ENCODE measurements around the gene CCR7. TPM values are rescaled to one million over a fixed set of nuclear protein-coding genes. Genes with fewer than 3 reads are reported as not detected.

Gene CCR7
- total RNA-seq, 4 donors from 2014 or later, result 0.37 to 1.9 TPM; not detected in 2

- DNase-seq (ENCODE audit: low spot score), result no peak
- no peak for ATAC-seq (ENCODE audit: low FRiP score)
- TF ChIP-seq CTCF (IDR thresholded peaks at IDR 0.05), result no peak
Measured at GRCh38 chr17:40540448-40540847, 24.8 kb downstream of the CCR7 start.

- TF ChIP-seq CTCF (IDR thresholded peaks at IDR 0.05), result no peak
- no peak for DNase-seq (ENCODE audit: low spot score)
- no peak for ATAC-seq (ENCODE audit: low FRiP score)
Measured at GRCh38 chr17:40539711-40540411, 25.4 kb downstream of the CCR7 start.

DNA sequence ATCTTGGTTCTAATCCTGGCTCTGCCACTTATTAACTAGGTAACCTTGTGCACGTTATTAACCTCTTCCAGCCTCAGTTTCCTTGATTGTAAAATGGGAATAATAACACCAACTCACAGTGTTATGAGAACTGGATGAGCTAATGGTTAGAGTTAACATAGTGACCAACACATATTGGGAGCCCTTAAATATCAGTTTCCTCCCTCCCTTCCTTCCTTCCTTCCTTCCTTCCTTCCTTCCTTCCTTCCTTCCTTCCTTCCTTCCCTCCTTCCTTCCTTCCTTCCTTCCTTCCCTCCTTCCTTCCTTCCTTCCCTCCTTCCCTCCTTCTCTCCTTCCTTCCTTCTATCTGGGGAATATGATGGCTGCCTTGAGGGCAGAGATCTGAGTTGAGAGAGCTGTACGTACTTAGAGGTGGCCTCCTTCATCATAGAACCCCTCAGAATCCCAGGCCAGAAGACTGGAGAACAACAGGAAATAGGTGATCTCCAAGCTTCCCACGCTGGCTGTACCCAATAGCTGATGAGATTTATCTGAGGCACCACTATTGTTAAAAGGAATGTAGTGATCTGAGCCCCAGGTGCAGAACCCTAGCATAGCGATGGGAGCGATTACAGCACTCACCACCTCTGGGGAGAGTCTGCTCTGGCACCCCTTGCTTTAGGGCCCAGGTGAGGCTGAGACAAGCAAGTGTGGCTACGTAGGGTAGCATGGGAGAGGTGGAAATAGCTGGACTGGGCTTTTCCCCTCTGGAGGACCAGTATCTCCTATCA, 26.2 kb downstream of the CCR7 start:
- ATAC-seq (ENCODE audit: low FRiP score) (no peak), DNase-seq (ENCODE audit: low spot score) (no peak)
- TF ChIP-seq CTCF (IDR thresholded peaks at IDR 0.05), result no peak

DNA sequence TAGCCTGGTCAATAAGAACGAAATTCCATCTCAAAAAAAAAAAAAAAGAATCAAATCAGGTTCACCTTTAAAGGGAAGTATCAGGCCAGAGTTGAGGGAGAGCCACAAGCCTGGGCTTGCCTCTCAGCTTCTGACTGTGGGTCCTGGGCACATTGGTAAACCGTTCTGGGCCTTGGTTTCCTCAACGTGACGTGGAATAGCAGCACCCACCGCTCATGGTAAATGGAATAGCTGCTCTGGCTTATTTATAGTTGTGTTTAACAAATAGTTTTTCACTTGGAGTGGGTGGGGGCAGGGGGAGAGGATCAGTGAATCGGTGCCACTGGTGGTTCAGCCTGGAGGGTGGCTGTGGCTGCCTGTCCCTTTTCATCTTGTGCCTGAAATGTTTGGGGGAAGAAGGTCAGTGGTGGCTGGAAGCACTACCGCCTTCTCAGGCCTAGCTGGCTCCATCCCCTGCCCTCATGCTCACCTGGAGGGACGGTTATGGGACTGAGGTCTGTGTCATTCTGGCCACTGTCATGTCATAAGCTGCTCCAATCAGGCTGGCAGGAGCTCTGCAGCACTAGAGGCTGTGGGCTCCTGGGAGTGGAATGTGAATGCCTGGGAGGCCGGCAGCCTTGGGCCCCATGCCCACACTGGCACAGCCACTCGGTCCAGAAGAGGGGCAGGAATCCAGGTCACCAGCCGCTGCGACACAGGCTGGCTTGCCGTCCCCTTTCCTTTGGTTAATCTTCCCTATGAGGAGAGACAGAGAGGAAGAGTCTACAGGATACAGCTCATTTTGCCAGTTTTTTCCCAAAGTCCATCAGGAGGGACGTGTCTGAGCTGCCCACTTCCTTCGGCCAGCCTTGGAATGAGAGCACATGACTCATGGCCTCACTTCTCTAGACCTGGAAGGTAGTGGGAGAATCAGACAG, 27.0 kb downstream of the CCR7 start:
- DNase-seq (ENCODE audit: low spot score) (no peak), ATAC-seq (ENCODE audit: low FRiP score) (no peak)
- no peak for TF ChIP-seq CTCF (IDR thresholded peaks at IDR 0.05)

DNA sequence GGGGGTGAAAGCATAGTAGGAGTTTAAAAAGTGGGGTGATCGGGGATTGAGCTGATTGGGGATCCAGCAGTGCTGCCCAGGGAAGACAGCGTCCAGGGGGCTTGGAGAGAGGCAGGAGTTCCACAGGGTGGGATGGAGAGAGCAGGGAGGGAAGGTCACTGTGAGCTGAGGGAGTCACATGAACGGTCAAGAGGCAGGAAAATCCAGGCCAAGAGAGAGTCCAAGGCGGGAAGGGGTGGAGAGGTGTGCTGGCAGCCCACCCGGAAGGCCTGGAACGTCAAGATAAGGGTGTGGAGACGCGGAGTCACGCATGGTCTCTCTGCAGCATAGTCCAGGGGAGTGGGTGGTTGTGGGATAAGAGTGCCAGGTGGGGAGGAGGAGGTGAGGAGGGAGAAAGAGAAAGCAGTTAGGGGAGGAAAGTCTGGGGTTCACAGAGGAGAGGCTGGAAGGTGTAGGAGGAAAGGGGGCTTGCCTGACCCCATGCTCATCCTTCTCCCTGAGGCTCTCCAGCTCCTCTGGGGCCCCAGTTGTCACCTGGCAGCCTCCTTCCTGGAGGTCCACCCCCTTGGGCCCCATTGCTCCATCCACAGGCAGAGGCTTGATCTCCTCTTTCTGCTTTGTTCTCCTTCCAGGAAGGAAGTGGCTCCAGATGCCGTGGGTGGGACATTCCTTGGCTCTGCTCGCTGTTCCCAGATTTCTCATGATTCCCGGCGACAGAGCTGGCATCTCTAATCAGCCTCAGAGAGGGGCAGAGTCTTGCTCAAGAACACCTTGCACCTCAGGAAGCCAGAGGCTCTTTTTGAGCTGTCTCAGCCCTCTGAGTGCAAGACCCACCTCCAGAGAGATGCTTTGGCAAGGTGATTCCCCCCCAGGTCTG, 28.7 kb downstream of the CCR7 start:
- peak; percentile 46 for ATAC-seq (ENCODE audit: low FRiP score)
- no peak for DNase-seq (ENCODE audit: low spot score)

More for the DNA sequence above, 28.7 kb downstream of the CCR7 start:
- no peak for TF ChIP-seq CTCF (IDR thresholded peaks at IDR 0.05)
